ENCODE measurements around the gene NEMP1.
A peak's percentile ranks its signal among the peaks of the same experiment; 100 is the strongest.
"Not testable (repeated sequence)": the region's sequence is repeated elsewhere in the genome, so short reads cannot be mapped to it uniquely, and the experiment has no call there.

NEMP1 gene, protein sequence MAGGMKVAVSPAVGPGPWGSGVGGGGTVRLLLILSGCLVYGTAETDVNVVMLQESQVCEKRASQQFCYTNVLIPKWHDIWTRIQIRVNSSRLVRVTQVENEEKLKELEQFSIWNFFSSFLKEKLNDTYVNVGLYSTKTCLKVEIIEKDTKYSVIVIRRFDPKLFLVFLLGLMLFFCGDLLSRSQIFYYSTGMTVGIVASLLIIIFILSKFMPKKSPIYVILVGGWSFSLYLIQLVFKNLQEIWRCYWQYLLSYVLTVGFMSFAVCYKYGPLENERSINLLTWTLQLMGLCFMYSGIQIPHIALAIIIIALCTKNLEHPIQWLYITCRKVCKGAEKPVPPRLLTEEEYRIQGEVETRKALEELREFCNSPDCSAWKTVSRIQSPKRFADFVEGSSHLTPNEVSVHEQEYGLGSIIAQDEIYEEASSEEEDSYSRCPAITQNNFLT

DNA sequence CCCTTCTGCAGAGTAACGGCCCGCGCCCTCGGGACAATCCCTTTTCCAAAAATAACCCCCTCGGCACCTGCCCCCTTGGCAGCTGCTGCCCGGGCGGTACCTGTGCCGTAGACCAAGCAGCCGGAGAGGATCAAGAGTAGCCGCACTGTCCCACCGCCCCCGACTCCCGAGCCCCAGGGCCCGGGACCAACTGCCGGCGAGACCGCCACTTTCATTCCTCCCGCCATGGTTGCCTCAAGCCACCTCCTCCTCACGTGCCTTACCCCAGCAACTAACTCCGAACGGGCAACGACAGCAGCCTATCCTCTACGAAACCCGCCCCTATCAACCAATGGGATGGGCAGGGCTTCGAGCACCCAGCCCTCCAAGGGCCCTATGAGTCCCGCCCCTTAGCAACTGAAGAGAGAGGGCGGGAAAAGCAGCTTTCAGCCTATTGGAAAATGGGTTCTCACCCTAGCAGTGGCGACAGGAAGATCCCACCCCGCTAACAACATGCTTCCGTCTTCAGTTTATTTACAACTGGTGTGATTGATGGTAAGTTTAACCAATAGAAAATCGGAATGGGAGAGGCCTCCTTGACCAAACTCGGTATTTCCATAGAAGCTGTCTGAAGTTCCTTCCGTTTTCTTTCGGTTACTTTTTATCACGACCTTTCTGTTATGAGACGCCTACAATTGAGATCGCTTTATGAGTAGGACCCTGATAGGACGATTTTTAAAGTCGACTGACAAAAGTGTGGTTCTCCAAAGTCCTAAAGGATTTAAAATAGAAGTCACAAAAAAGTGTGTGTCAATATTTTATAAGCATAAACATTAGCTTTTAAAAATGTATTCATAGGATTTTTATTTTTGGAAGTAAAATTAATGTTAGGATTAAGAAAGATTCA, at the start of gene NEMP1:
Gene NEMP1 (minus strand): TSS at position 273 of the 886 bp plus-strand sequence. CDS start 46 bp downstream, at position 227.
- peak; percentile 98 for DNase-seq (ENCODE audit: low read depth)

DNA sequence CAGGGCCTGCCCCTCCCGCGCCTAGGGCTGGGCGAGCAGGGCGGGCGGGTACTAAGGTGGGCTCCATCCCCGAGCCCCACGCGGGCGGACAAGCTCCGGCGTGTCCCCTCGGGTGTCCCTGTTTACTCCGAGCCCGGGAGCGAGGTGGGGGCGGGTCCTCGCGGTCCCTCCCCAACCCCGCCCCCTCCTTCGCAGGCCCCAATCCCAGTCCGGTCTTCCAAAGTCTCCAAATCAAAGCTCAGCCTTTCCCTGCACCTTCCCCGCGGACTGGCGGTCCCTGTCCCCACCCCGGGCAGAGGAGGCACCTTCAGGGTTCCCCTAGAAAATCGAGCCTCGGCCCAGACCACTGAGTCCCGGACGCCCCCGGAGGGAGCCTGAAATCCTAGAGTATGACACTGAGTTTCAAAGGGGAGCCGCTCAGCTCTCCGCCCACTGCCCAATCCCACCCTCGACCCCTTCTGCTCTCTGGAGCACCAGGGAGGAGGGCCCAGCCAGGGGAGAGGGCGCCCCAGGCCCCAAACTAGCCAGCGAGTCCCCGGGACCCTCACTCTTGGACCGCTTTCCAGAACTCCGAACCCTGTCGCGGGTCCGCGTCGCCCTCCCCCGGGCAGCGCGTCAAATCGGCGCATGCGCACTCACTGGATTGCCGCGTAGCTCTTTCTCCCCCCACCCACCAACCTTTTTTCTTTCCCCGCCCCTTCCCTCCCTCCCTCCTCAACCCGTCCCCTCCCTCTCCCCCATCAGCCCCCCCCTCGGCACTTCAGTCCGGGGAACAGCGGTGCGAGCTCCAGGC, 49.3 kb upstream of the NEMP1 start, which contains the start of gene LRP1:
Gene LRP1 (plus strand): TSS at position 758 of the 793 bp plus-strand sequence. CDS start 482 bp downstream, outside the sequence.
- no peak for DNase-seq (ENCODE audit: low read depth)

DNA sequence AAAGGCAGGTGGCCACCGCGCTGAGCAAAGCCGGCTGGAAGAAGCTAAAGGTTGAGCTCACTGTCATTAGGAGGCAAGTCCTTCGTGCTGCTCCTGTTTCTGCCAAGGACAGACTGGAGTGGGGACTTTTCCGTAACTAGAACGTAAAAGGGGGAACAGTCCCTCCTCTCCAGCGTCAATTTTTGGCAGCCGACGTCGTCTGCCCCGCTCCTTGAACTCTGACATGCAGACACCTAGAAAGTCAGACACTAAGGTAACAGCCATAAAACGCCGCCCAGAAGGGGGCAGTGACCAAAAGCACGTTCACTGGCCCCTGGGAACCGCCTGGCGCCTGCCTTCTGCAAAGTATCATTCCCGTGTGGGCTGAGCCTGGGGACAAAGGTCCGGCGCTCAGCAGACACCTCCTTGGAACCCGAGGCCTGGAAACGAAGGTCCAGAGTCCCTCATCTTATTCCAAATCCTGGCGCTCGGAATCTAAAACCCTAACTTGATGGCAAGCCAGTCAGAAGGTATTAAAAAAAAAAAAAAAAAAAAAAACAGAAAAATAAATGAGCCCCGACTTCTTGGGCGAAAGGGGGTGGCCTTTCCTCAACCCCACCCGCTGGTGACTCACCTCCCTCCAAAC, 48.6 kb upstream of the NEMP1 start:
- no peak for DNase-seq (ENCODE audit: low read depth)

DNA sequence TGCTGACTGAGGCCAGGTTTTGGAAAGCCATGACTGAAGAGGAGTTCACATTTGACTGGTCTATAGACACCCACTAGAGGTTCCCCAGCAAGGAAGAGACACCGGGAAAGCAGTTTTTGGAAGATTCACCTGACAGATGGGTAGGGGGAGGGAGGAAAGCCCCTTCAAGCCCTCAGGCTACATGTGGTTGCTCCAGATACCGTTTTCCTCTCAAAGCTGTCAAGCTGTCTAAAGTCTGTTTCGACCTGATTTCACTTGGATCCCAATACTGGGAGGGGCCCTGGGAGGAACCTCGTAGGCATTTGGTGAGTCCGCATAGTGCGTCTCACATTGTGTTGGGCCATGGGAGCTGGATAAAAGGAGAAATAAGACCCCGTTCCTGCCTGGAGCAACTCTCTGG, 48.0 kb upstream of the NEMP1 start:
- DNase-seq (ENCODE audit: low read depth), result no peak

DNA sequence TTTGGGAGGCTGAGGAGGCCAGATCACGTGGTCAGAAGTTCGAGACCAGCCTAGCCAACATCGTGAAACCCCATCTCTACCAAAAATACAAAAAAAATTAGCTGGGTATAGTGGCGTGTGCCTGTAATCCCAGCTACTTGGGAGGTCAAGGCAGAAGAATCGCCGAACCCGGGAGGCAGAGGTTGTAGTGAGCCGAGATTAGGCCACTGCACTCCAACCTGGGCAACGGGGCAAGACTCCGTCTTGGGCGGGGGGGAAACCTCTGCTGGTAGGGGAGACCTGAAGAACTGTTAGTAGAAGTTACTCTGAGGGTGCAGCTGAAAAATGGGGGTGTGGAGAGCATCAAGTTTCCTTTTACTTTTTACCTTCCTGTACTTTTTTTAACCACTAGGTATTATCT, 47.5 kb upstream of the NEMP1 start:
- no peak for DNase-seq (ENCODE audit: low read depth)

DNA sequence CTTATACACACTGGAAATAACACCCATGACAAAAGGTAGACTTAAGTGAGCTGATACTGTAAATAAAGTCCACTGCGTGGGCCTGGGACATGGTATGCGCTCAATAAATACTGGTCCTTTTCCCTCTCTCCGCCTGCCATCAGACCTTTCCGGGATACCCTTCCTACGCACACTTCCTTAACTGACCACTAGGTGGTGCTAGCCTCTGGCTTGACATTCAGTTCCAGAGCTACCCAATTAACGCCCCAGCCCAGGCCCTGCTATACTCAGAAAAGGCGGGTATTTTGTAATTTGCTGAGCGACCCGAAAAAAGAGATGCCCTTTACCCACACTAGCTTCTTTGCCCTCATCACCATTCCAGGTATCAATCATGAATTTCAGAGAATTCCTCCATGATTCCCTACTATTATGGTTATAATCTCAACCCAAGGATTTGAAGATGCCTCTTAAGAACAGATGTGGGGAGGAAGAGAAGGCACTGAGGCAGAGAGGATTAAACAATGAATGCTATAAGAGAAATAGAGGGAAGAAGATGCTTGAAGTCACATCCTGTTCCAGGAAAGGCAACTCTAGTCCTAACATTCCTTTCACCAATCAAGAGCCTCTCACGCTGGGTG, 45.8 kb upstream of the NEMP1 start:
- DNase-seq (ENCODE audit: low read depth), result peak; percentile 48

DNA sequence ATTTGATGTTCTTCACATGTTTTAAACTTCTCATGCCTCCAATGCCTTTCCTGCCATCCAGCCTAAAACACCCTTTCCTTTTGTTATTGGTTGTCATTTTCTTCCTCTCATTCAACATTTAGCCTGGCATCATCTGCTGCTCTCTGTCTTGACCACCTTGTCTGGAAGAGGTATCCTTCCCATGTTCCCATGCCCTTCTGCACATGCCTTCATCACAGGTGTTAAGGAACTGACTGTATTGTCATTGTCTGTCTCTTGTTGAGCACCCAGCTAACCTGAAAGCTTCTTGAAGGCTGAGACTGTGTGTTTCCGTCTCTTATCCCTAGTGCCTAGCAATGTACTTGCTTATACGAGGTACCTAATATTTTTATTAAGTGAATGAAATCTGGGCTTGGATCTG, 45.2 kb upstream of the NEMP1 start:
- no peak for DNase-seq (ENCODE audit: low read depth)

DNA sequence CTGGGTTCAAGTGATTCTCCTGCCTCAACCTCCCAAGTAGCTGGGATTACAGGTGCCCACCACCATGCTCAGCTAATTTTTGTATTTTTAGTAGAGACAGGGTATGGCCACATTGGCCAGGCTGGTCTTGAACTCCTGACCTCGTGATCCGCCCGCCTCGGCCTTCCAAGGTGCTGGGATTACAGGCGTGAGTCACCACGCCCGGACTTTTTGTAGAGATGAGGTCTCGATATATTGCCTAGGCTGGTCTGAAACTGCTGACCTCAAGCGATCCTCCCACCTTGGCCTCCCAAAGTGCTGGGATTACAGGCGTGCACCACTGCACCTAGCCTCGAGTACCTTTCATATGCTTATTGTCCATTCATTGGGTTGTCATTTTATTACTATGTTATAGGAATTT, 42.1 kb upstream of the NEMP1 start:
- not testable (repeated sequence) for DNase-seq (ENCODE audit: low read depth)

DNA sequence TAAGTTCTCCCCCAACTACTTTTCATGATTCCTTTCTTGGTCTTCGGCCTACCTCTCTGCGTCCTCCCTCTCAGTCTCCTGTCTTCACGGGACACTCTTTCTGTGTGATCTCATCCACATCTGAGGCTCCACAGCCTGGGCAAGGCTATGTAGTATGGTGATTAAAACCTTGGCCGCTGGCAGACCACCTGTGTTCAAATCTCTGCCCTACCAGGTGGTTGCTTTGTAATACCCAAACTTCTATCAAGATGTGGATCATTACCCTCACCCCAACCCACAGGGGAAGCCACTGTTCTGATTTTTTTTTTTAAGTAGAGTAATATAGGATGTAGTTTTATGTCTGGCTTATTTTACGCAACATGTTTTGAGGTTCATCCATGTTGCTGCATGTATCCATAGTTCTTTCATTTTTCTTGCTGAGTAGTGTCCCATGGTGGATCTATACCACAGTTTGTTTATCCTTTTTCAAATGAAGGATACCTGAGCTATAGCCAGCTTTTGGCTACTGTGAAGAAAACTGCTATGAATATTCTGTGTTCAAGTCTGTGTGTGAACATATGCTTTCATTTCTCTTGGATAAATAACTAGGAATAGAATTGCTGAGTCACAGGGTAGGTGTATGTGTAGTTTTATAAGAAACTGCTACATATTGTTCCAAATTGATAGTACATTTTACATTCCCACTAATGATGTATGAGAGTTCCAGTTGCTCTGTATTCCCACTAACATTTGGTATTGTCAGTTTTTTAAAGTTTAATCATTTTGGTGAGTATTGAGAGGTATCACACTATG, 40.9 kb upstream of the NEMP1 start:
- DNase-seq (ENCODE audit: low read depth), result no peak

DNA sequence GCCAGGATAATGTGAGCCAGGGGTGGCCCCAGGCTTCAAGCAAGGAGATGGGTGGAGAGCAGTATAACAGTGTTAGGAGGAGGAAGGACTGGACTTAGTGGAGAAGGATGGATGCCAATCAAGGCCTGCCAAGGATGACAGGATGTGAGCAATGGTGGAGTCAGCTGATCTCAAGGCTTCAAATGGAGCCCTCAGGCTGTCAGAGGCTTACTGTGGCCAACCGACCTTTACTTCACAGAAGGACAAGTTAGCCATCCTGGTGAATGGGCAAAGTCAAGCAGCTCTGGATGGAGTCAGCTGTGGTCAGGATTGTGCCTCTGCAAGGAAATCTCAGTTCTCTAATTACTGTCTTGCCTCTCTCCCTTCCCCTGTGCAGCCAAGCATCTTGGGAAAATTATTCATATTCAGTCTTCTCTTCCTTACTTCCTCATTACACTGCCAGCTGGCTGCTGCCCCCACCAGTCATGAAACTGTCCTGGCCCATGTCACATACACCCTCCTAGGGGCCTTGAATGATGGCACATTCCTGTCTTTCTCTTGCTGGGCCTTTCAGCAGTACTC, 40.2 kb upstream of the NEMP1 start:
- no peak for DNase-seq (ENCODE audit: low read depth)

DNA sequence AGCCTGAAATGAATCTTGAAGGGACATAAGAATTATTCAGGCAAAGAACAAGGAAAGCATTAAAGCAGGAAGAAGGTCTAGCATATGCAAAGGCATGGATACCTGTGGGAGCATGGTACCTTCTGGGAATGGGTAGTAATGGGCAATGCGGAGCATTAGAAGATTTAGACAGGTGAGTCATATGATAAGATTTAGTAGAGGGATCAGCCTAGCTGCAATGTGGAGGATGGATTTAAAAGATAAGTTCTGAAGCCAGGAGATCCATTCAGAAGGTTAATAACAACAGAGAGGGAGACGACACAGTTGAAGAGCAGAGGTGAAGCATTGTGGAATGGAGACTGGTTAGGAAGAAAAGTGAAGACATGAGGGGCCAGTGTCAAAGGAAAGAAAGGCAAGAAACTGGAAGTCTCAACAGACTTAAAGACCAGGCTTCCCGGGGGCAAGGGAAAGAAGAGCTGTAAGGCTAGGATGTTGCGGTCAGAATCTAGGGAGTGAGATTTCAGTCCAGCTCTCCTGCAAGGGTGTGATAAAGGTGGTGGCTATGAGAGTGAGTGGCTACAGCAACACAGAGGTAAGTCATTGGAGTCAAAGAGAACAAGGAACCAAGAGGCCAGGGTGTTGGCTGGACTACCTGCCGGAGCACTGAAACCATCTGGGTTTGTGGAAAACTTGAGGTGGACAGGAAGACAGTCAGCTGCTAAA, 38.1 kb upstream of the NEMP1 start:
- no peak for DNase-seq (ENCODE audit: low read depth)

DNA sequence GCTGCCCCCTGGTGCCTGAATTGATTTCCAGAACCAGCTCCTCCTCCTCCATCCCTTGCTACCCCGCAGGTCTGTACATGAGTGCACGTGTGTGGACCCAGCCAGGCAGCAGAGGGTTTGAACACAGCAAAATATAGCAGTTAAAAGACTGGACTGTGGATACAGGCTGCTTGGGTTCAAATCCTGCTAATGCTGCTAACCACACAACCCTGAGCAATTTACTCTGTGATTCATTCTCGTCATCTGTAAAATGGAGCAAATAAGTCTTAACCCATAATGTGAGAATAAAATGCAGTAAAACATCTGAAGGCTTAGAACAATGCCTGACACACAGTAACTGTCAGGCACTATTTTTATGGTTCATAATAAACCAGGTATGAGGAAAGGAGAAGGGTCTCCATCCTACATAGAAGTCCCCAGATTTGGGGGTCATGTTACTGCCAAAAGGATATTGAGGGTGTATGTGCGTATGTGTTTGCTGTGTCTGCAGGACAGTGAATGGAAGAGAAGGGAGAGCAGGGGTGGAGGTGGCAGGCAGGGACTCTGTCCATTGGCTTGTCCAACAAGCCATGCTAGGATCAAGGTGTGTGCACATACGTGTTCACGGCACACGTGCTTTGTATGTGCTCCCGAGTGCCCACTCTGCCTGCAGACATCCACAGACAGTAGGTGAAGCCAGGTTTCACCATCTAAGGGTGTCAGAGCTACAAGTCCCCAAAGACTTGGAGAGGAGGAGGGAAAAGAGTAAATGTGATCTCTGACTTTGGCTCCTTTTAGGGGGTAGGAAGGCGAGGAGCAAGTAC, 34.1 kb upstream of the NEMP1 start:
- no peak for DNase-seq (ENCODE audit: low read depth)

DNA sequence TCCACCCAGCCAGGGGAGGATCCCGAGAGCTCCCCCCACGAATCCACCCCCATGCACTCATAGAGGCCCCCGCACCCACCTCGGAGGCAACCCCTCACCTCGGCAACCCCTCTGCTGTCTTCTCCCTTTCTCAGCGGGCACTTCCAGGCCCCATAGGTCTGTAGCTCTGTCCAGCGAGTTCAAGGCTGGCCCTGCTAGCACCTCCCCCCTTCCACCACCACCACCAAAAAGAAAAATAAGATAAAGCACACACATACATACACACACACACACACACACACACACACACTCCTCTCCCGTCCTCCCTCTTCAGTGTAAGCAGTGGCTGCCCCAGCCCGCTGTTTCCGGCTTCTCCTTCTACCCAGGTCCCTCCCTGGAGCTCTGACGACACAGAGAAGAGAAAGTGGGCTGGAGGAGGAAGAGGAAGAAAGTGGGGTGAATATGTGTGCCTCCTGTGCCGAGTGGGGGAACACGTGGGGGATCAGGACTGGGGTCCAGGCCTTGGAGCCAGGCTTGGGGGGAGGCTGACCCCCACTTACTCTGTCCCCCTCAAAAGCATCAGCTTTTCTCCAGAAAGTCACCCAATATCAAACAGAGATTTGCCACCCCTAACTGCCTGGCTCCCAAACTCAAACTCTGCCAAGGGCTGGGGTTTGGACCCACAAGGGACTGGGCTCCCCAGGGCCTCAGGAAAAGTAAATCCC, 32.6 kb upstream of the NEMP1 start, which contains the start of gene STAT6:
Gene STAT6 (minus strand): TSS at position 332 of the 704 bp plus-strand sequence. CDS start 3,084 bp downstream, outside the sequence.
- DNase-seq (ENCODE audit: low read depth), result peak; percentile 87

DNA sequence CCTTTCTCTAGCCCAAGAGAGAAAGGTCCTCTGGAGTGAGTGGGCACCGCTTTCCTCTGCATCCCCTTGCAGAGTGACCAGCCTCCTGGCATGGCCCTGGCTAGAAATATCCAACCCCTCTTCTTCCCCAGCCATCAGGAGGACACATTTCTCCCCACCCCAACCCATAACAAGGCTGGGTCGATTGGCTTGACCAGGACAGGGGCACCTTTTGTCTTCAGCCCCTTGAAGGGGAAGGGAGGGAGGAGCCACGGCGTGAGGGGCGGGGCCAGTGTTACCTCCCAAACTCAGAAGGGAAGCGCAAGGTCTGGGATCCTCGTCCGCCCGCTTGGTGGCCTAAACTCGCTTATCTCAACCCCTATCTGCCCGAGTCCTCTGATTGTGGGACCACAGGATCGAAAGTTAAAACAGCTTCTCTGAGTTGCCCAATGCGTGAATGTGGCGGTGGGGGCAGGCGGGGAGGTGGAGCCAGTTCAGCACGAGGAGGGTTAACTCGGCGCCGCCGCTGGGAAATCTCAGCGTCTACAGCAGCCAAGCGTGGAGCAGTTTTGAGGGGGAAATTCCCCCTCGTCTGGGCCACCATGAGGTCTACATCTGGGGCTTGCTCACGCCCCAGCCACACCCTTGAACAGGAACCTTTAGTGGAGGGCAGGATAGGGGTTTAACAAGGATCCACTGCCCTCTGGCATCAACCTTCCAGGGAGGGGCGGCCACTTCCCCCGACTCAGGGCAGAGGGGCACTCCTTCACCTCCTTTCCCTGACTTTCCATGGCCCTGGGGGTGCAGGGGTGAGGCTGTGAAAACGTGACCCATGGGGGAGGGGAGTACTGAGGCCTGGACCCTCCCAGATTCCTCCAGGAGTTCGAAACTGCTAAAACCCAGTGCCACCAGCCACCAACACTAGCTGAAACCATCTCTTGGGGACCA, 31.8 kb upstream of the NEMP1 start:
- peak; percentile 77 for DNase-seq (ENCODE audit: low read depth)

DNA sequence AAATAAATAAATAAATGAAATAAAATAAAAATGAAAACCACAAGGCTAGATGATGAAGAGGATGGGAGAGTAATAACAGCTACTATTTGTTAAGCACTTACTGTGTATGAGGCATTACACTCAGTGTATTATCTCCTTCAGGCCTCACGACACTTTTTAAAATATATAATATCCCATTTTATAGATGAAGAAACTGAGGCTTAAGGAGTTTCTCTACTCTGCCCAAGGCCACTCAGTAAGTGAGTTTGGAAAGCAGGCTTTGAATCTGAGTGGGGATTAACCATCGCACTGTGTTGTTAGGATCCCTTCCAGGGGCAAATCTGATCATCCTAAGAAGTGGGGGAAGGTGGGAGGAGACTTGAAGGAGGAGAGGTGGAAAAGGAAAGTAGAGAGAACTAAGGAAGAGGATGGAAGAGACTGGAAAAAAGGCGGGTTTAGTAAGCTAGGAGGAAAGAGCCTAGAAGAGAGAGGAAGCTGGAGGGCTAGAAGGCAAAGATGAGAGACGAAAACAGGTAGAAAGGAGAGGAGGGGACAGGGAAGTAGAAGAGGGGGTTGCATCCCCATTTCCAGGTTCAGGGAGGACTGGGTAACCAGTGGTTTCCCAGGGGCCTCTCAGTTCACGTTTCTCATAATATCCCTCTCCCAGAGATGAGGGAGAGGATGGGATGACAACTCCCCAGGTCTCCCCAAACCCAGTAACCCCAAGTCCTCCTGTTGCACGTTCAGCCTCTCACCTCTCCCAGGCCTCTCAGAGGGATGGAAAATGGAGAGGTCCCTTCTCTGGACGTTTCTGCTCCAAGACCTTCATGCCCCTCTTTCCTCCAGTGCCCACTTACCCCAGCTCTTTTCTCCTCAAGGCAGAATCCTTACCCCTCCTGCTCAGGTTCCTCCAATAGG, 30.9 kb upstream of the NEMP1 start:
- no peak for DNase-seq (ENCODE audit: low read depth)
